Measurements from ENCODE around the gene REPIN1. TPM values are rescaled to one million over a fixed set of nuclear protein-coding genes. Genes with fewer than 3 reads are reported as not detected.

REPIN1 gene
- total RNA-seq, 4 donors from 2014 or later = 182 to 414 (median 247) TPM

DNA sequence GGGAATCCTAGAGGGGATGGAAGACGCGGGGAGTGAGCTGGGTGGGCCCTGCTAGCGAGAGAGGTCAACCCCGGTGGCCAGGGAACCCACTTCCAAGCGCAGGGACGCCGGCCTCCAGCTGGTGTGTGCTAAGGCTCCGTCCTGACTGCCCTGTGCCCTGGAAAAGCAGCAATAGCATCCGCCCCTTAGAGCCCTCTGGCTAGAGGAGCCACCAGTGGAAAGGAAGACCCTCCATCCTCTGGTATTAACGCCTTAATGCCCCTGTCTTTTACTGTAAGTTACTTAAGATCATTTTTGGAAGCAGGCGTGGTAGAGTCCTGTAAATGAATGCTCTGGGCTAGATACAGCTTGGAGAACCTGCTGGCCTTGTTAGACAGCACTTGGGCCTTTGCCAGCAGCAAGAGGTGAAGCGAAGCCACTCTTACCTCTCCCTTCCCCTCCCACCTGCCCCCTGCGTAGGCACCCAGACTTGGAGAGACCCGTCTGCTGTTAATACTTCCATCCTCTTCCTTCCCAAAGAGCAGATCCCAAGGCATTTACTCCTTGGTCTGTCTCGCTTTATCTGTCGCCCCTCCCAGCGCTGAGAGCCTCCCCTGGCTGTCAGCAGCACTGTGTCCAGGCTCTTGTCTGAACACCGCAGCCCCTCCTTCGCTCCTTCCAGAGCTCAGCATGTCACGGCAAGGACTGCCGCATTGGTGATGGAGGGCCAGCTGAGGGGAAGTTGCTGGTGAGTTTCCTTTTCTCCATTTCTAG lies 4.6 kb downstream of the REPIN1 start:
- in situ Hi-C loops (cut with MboI; ENCODE audit: low pct_ligation_motif_present in 1 of 4, low pct_unique_long_range_greater_than_20kb in 1 of 4, low sequenced_read_pairs in 3 of 4) = no loop called here
- 40 to 51% methylated on average over 1 to 16 of the region's 21 CpGs for WGBS, 2 donors (ENCODE audit: low coverage in 1 of 2)
- peaks cover 27 to 86% (median 74%) of the 10 kb centered on the region in 4 donors for H3K4me1 ChIP-seq
- H3K27ac ChIP-seq = peak overlapping the region; percentile 93 to 99 (median 97)
- H3K27me3 ChIP-seq = no peaks in the 10 kb centered on the region
- TF ChIP-seq, protein P1, sequence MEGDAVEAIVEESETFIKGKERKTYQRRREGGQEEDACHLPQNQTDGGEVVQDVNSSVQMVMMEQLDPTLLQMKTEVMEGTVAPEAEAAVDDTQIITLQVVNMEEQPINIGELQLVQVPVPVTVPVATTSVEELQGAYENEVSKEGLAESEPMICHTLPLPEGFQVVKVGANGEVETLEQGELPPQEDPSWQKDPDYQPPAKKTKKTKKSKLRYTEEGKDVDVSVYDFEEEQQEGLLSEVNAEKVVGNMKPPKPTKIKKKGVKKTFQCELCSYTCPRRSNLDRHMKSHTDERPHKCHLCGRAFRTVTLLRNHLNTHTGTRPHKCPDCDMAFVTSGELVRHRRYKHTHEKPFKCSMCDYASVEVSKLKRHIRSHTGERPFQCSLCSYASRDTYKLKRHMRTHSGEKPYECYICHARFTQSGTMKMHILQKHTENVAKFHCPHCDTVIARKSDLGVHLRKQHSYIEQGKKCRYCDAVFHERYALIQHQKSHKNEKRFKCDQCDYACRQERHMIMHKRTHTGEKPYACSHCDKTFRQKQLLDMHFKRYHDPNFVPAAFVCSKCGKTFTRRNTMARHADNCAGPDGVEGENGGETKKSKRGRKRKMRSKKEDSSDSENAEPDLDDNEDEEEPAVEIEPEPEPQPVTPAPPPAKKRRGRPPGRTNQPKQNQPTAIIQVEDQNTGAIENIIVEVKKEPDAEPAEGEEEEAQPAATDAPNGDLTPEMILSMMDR (IDR thresholded peaks at IDR 0.05) = no peak
- TF ChIP-seq POLR2AphosphoS5 (IDR thresholded peaks at IDR 0.05) (peak in 1 of 3 donors; percentile 28), POLR2A (IDR thresholded peaks at IDR 0.05) (peak; percentile 9), EP300 (IDR thresholded peaks at IDR 0.05; ENCODE audit: low read depth) (no peak)
- intact Hi-C loops (cut with DNase I; ENCODE audit: low total_unique reads) = no loop called here
- DNase-seq = peak; percentile 66
- no peaks in the 10 kb centered on the region for H3K9me3 ChIP-seq
- H3K36me3 ChIP-seq = no peaks in the 10 kb centered on the region
- peak overlapping the region in 3 of 4 donors; percentile 8 to 90 (median 70) for H3K4me3 ChIP-seq

DNA sequence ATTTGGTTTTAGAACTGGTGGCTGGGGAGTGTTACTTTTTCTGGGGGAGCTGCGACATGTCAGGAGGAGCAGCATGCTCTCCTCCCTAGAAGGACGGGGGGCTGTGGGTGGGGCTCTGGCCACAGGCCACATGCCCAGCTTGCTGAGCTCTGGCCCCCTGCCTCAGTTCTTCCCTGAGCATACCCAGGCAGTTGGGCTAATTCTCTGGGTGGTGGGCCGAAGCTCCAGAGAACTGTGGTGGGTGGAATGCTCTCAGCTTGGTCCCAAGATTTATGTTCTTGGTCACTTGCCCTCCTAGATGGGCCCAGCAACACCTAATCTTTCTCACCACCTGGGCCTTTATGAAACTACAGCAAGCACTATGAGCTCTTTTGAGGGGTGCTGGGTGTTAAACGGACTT lies 5.4 kb downstream of the REPIN1 start:
- in situ Hi-C loops (cut with MboI; ENCODE audit: low pct_ligation_motif_present in 1 of 4, low pct_unique_long_range_greater_than_20kb in 1 of 4, low sequenced_read_pairs in 3 of 4) (no loop called here), intact Hi-C loops (cut with DNase I; ENCODE audit: low total_unique reads) (no loop called here)
- Histone ChIP-seq H3K36me3 (no peaks in the 10 kb centered on the region), H3K4me3 (peak overlapping the region in 3 of 4 donors; percentile 2 to 90 (median 70)), H3K27ac (peak overlapping the region; percentile 93 to 99 (median 97)), H3K27me3 (no peaks in the 10 kb centered on the region), H3K4me1 (peaks cover 27 to 90% (median 79%) of the 10 kb centered on the region in 4 donors), H3K9me3 (no peaks in the 10 kb centered on the region)
- WGBS, 2 donors (ENCODE audit: low coverage in 1 of 2) = 70% methylated on average over 4 of the region's 4 CpGs; no CpG with 5 or more reads in 1 of the 2 donors
- TF ChIP-seq, protein P1 (IDR thresholded peaks at IDR 0.05) = no peak
- TF ChIP-seq EP300 (IDR thresholded peaks at IDR 0.05; ENCODE audit: low read depth) (no peak), POLR2A (IDR thresholded peaks at IDR 0.05) (no peak), POLR2AphosphoS5 (IDR thresholded peaks at IDR 0.05) (no peak)
- no peak for DNase-seq

DNA sequence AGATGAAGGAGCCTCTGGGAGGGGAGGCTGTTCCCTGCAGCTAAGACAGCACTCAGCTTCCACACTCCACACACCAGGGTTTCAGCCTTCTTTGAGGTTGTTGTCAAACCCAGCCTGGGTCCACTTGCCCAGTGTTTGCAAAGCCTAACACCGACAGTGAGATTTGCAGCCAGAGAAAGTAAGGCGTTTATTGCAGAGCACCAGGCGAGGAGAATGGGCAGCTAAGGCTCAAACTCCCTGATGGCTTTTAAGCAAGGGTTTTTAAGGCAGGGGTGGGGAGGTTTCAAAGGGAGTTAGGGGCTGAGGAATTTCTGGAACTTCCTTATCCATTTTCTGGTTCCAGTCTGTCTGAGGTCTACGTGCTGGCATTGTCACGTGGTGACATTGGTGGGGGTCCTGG lies 5.8 kb downstream of the REPIN1 start:
- intact Hi-C loops (cut with DNase I; ENCODE audit: low total_unique reads) (no loop called here), in situ Hi-C loops (cut with MboI; ENCODE audit: low pct_ligation_motif_present in 1 of 4, low pct_unique_long_range_greater_than_20kb in 1 of 4, low sequenced_read_pairs in 3 of 4) (no loop called here)
- 69 to 79% methylated on average over 5 of the region's 5 CpGs for WGBS, 2 donors (ENCODE audit: low coverage in 1 of 2)
- Histone ChIP-seq H3K4me1 (peaks cover 27 to 89% (median 78%) of the 10 kb centered on the region in 4 donors), H3K9me3 (no peaks in the 10 kb centered on the region), H3K36me3 (no peaks in the 10 kb centered on the region), H3K27ac (peak overlapping the region; percentile 93 to 99 (median 97)), H3K27me3 (no peaks in the 10 kb centered on the region), H3K4me3 (peak overlapping the region in 1 of 4 donors; percentile 70)
- TF ChIP-seq EP300 (IDR thresholded peaks at IDR 0.05; ENCODE audit: low read depth) (no peak), POLR2AphosphoS5 (IDR thresholded peaks at IDR 0.05) (no peak), POLR2A (IDR thresholded peaks at IDR 0.05) (no peak)
- TF ChIP-seq, protein P1 (IDR thresholded peaks at IDR 0.05) = no peak
- no peak for DNase-seq

DNA sequence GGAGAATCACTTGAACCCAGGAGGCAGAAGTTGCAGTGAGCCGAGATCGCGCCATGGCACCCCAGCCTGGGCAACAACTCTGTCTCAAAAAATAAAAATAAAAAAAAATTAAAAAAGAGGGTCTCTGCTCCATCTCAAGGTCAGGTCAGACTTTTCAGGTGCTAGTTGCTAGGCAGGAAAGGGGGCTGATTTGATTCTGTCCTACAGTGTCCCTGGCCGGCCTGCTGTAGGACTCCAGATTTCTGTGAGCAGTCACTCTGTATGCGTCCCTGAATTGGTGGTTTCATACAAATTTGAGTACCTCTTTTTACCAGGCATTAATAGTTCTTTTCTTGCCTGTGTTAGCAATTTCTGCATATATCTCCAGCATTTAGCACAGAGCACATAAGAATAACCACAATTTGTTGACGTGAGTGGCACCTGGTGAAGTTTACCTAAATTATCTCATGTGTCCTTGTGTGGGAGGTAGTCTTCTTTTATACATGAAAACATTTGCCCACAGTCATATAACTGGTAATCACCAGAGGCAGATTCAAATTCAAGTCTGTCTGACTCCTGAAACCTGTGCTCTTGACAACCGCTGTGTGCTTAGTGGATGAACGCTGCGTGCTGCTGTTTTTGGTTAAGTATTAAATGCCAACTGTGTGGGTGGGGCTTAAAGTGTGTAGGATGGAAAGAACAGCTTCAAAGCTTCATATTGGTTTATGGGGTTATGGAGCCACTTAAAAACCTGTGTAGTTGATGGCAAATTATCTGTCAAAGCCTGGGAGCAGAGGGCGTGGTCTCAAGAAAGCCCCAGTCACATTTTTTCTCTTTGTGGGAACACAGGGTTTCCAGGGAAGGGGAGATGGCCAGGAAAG lies 7.3 kb downstream of the REPIN1 start:
- Histone ChIP-seq H3K9me3 (no peaks in the 10 kb centered on the region), H3K4me3 (no peak overlapping the region), H3K27ac (peak overlapping the region; percentile 93 to 99 (median 97)), H3K36me3 (no peaks in the 10 kb centered on the region), H3K27me3 (no peaks in the 10 kb centered on the region), H3K4me1 (peaks cover 23 to 88% (median 76%) of the 10 kb centered on the region in 4 donors)
- TF ChIP-seq POLR2AphosphoS5 (IDR thresholded peaks at IDR 0.05) = peak in 1 of 3 donors; percentile 32
- TF ChIP-seq POLR2A (IDR thresholded peaks at IDR 0.05) = no peak
- TF ChIP-seq, protein P1 (IDR thresholded peaks at IDR 0.05) = no peak
- TF ChIP-seq EP300 (IDR thresholded peaks at IDR 0.05; ENCODE audit: low read depth) = no peak
- in situ Hi-C loops (cut with MboI; ENCODE audit: low pct_ligation_motif_present in 1 of 4, low pct_unique_long_range_greater_than_20kb in 1 of 4, low sequenced_read_pairs in 3 of 4) (no loop called here), intact Hi-C loops (cut with DNase I; ENCODE audit: low total_unique reads) (no loop called here)
- DNase-seq = peak; percentile 46
- 51 to 72% methylated on average over 5 to 10 of the region's 10 CpGs for WGBS, 2 donors (ENCODE audit: low coverage in 1 of 2)
